GM21717 (cell line): Measurements from ENCODE around the gene NEUROD6.

Source experiments
- ATAC-seq: cut with Tn5 transposase; IDR thresholded peaks from one replicate; pipeline ENCODE4 v1.9.1; 2021; ENCODE audit warnings: mild to moderate bottlenecking, moderate library complexity; ENCODE audit not compliant: unreplicated experiment

NEUROD6 gene

DNA sequence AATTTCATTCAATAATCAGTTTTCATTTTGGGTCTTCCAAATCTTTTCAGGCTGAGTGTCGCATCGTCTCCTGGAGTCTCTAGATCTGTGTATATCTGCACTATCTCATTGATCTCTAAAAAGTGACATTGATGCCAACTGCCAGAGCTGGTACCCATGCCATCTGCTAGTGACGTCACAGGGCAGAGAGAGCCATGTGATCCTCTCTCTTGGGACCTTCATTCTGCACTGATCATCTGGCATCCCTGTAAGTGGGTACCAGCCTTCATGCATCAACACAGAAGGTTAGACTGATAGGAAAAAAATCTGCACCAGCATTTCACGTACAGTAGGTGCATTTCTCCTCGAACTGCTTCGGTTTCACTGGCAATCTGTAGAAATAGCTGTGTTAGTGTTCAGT, at the start of gene NEUROD6:
Gene NEUROD6 (minus strand): TSS at position 124 of the 400 bp plus-strand sequence. CDS start 1,458 bp downstream, outside the sequence.
- ATAC-seq, result no peak

DNA sequence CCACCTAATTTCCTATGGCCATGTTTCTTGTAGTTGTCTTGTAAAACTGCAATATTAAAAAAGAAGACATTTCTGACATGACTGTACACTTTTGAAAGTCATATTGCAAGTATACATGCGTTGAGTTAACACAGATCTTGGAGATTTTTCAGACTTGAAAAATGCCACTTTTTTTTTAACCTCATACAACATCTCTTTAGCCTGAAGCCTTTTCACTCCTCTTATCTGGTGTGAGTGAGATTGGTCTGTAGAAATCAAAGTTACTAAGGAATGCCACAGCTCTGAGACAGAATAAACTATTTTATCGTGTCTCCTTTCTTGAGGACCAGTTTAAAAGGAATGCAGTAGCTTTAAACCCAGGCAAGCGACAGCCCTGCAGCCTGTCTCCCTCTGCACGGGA, 43.9 kb upstream of the NEUROD6 start:
- ATAC-seq, result no peak

DNA sequence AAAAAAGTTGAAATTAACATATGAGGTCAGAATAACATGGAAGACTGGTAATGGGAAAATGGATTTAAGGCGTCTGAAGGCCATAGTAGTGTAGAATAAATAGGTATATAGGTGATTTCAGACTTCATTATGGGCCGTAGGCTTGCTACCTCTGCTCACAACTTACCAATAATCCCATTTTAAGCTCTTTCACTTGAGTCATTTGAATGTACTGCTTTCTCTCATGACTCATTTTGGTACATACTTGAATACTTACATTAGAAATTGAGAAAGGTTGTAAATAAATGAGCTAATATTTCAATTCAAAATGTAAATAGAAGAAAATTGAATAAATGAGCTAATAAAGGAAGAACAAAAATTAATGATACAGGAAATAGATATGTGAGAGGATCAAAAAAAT, 42.2 kb upstream of the NEUROD6 start:
- no peak for ATAC-seq

DNA sequence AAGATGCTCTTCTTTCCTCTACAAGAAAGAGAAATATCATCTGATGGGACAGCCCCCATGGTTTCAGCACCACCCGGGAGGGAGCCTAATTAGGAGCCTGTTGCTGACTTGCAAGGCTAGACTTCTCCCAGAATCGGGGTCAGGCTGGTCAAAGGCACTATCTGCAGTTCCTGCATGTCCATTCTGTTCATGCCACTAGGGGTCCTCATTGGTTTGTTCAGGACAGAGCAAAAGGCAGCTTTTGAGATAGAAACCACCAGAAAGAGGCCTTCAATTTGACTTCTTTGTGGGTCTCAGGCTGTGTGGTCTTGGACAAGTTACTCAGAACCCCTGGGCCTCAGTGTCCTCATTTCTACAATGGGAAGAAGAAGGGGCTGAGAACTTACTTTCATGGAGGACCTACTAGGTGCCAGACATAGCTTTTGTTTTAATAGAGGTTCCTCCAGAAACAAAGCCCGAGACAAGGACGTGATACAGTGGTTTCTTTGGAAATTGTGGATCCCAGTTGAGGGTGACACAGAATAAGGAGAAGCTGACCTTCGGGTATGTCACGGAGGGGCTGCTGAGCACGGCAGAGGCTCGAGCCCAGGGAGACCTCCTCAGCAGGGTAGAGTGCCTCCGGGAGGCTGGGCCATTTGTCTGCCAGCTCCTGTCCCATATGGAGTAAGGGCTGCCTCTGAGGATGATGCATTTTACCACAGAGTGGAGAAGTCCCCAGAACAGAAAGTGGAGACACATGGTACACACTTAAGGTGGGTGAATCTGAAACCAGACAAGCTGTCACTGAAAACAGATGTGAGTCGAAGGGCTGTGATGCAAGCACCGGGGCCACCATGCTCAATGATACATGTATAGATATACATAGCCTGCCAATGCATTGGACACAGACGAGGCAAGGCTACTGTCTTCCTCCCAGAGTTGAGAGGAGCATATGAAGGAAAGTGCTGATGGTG, 33.1 kb upstream of the NEUROD6 start:
- ATAC-seq, result peak; percentile 89

DNA sequence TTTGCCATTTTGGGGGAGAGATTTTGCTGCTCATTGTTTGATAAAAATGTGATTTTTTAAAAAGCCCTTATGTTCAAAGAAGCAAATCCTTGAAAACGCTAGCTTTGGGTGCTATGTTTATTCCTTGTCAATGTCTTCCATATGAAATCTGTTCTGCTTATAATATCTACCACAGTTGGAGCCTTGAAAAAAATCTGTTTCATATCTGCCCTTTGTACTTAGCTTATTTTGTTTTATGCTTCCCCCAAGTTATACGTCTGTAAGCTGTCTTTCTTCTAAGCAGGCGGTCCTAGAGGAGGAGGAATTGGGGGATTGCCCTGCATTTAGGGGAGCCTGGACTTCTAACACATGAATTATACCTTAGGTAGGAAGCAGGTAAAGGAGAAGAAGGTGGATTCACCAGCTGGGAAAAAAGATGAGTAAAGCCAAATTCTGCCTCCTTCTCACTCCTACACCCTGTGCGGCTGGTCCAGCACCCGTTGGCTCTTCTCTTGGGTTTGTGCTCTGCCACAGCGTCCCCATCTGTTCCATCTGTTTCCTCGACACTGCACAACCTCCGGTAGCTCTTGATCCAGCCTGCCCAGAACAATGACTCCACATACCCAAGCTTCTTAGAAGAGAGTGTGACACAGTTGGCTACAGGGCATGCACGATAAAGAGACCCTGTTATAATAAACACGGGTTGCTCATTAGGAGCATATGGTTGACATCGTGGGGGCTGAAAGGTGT, 31.9 kb upstream of the NEUROD6 start:
- ATAC-seq, result no peak

DNA sequence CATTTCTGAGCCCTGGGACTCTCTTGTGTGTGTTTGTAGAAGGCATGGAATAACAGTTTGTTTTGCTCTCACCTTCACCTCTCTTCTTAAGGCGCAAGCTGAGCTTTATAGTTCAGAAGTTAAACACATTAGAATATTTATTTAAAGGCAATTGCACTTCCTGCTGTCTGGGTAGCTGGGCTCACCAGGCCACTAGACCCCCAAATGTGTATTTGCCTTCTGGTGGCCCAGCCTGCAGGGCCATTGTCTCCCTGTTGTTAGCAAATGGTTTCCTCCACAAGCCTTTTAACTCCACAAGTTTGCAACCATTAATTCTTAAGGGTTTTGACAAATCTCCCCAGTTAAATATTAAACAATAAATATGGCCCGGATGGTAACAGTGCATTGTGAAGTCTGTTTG, 31.1 kb upstream of the NEUROD6 start:
- no peak for ATAC-seq

- ATAC-seq, result no peak
Observed at GRCh38 chr7:31370609-31371008, 30.1 kb upstream of the NEUROD6 start.

DNA sequence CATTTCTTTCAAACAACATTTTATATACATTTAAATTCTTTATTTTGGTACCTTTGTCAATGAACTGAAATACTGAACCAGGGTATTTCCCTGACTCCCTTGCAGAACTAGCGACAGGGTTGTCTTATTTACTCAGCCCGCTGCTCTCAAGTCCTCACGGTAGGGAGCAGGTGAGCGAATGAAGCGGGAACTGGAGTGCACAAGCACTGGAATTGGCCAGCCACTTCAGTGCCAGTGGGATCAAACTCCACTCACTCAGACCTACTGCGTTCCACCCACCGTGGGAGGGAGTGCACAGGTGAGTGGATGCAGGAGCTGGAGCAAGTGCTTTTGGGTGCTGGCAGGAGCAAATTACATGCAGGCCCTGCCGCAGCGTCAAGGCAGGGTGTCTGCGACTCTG, 28.1 kb upstream of the NEUROD6 start:
- no peak for ATAC-seq

DNA sequence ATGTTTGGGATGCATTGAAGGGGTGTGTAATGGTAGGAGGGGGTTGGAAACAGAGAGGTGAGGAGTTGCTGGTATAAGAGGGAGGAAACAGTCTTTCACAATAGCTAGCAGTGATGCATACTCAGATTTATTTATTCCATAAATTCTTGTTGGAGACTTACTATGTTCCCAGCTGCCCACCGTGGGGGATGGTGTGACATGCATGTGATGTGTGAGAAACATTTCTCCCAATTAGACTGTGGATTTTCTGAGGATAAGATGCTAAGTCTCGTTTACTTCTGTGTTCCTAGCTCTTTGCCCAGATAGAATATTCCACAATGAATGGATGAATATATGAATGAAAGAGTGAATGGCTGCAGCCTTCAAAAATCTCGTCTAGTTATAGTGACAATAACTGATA, 23.0 kb upstream of the NEUROD6 start:
- ATAC-seq, result no peak

DNA sequence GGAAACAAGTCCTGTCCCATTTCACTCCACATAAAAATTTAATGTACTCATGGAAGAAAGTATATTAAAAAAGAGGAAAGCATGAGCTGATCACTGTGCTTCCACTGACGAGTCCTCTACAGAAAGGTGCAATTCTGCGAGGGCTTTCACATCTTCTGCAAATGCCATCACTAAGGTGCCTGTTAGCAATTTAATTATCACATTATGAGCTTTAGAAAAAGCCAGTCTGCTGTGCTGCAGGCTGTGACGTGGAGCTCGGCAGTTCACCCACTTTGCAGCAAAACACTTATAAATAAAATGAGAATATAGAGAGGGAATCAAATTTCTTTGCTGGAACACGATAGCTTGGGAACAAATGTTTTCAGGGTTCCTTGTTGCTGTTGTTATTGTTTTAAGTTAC, 22.5 kb upstream of the NEUROD6 start:
- no peak for ATAC-seq

GRCh38 chr7:31362401-31362800, 21.9 kb upstream of the NEUROD6 start:
- ATAC-seq, result no peak

GRCh38 chr7:31358467-31358866, 17.9 kb upstream of the NEUROD6 start:
- no peak for ATAC-seq

DNA sequence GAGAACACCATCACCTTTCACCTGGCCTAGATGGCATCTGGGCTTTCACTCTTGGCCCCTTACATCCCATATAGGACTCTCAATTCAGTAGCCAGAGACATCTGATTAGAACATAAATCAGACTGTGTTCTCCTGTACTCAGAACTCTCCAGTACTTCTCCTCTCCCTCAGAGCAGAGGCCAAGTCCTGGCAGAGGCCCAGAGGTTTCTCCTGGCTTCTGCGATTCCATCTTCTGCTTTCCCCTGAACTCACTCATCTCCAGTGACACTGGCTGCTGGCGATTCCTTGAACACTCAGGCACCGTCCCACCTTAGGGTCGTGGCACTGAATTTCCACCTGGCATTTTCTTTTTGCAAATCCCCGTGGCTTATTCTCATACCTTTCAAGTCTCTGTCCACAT, 4.9 kb upstream of the NEUROD6 start:
- no peak for ATAC-seq

GRCh38 chr7:31343516-31344305, 3.2 kb upstream of the NEUROD6 start:
- no peak for ATAC-seq

- ATAC-seq, result no peak
Observed at GRCh38 chr7:31341141-31341540, 615 bp upstream of the NEUROD6 start.

- no peak for ATAC-seq
Observed at GRCh38 chr7:31340051-31340450, 475 bp downstream of the NEUROD6 start.

- ATAC-seq, result no peak
Observed at GRCh38 chr7:31338706-31339105, 1.8 kb downstream of the NEUROD6 start.

DNA sequence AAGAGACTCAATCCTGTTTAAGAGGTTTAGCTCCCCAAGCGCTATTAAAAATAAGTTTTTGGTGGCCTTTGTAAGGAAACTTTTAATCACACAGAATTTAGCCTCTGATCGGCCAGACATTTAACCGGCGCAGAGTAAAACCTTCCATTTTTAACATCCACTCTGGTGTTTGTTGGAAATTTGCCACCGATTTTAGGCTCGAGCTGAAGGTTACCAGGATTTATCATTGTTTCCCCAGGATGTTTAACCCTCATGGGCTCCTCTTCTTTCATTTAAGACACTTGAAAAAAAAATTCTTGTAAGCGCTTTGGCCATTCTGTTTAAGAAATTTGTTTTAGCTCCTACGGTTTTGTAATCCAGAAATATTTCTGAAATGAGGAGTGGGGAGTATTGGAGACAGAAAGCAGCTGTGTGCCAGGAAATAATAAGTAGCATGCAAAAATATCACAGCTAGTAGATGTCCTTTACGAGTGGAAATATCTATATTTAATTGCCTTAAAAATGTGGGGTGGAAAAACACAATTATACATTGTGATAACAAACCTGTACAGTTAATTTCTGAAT, 3.4 kb downstream of the NEUROD6 start:
- ATAC-seq, result no peak

DNA sequence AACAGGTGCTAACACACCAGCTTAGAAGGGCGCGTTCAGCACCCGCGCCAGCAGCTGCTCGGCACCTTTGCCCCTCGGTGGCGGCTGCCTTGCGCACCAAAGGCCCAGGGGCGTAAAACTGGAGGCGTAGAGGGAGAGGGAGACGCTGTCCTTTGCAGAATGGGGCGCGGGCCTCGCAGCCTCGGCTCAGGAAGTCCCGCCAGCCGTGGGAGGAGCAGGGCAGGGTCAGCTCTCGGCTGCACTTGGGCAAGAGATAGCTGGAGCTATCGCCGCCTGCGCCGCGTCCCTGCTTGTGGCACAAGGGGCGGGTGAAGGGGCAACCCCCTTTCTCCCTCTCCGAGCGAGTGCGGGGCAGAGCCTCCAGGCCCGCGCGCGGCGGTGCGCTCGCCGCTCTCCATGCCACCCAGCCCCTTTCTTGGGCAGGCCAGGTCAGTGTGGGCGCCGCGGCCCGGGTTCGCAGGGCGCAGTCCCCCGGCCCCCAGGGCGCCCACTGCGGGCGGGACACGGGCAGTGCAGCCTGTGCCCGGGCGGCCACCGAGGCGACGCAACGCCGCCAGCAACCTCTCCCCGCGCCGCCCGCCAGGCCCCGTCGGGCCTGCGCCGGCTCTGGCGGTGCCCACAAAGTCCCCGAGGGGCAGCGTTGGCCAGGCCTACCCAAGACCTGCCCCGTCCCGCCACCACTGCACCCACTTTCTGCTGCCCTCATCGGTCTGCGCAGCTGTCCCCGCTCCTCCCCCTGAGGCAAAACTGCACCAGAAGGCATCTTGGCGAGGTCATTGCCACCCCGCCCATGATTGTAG, 4.1 kb downstream of the NEUROD6 start:
- no peak for ATAC-seq

GRCh38 chr7:31335884-31336201, 4.7 kb downstream of the NEUROD6 start:
- ATAC-seq, result no peak
